ENCODE measurements around the gene TTC39B.

DNA sequence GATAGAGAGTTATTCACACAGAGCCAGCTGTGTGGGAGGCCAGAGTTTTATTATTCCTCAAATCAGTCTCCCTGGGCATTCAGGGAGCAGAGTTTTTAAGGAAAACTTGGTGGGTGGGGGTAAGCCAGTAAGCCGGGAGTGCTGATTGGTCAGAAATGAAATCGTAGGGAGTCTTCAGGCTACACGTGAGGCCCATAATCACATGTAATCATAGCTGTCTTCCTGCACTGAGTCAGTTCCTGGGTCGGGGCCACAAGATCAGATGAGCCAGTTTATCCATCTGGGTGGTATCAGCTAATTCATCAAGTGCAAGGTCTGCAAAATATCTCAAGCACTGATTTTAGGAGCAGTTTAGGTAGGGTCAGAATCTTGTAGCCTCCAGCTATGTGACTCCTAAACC, 10.8 kb upstream of the TTC39B start:
- TF ChIP-seq POLR2AphosphoS5 (IDR thresholded peaks at IDR 0.05; ENCODE audit: borderline replicate concordance, low read depth, low read length) (no peak), EZH2 (IDR thresholded peaks at IDR 0.05) (no peak)
